GM12874 (cell line): ENCODE data around the gene ZBTB26.

Experiments
- TF ChIP-seq, protein P1 (sequence below): IDR thresholded peaks from 2 replicates; pipeline ENCODE4 v1.5.1; 2011; ENCODE audit warnings: low read depth, mild to moderate bottlenecking, control low read depth, low read length, moderate library complexity; ENCODE audit not compliant: insufficient read depth

Gene ZBTB26

DNA sequence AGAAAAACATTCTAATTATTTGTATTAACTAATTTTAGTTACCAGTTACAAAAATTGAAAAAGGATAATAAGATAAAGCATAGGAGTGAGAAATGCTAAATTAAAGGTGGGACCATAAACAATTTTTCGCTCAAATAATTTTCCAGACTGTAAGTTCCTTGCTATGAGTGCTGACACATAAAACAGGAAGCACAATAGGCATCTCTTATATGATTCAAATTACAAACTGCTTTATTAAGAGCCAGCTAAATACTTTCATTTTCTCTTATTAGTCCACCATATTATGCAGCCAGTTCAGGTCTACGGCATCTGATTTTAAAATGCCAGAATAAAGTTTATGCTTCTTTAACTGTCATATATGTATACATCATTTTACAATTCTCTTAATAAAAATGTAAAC, 30.5 kb downstream of the ZBTB26 start:
- TF ChIP-seq, protein P1, sequence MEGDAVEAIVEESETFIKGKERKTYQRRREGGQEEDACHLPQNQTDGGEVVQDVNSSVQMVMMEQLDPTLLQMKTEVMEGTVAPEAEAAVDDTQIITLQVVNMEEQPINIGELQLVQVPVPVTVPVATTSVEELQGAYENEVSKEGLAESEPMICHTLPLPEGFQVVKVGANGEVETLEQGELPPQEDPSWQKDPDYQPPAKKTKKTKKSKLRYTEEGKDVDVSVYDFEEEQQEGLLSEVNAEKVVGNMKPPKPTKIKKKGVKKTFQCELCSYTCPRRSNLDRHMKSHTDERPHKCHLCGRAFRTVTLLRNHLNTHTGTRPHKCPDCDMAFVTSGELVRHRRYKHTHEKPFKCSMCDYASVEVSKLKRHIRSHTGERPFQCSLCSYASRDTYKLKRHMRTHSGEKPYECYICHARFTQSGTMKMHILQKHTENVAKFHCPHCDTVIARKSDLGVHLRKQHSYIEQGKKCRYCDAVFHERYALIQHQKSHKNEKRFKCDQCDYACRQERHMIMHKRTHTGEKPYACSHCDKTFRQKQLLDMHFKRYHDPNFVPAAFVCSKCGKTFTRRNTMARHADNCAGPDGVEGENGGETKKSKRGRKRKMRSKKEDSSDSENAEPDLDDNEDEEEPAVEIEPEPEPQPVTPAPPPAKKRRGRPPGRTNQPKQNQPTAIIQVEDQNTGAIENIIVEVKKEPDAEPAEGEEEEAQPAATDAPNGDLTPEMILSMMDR = no peak

GRCh38 chr9:122897969-122898368, 33.3 kb downstream of the ZBTB26 start:
- TF ChIP-seq, protein P1 = no peak

- TF ChIP-seq, protein P1 = no peak
Observed at GRCh38 chr9:122888480-122888879, 42.8 kb downstream of the ZBTB26 start.

DNA sequence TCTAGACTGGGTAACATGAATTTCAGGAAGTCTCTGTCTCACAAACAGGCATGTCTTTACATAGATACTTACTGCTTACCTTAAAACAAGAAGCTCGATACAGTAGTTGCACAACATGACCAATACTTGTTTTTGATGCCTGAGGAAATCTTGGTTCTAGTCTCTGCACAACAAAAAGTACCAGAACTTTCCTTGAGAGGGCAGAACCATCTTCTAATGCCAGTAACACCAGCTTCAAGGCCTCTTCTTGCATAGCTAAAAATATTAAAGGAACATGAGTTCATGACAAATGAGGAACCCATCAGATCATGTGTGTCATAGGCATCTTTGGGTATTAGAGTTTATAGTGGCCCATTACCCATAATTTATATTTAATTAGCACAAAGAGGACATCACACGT, 48.2 kb downstream of the ZBTB26 start:
- TF ChIP-seq, protein P1 = no peak

- TF ChIP-seq, protein P1 = no peak
Observed at GRCh38 chr9:122879443-122879842, 51.9 kb downstream of the ZBTB26 start.

GRCh38 chr9:122875523-122875922, 55.8 kb downstream of the ZBTB26 start:
- TF ChIP-seq, protein P1 = no peak

DNA sequence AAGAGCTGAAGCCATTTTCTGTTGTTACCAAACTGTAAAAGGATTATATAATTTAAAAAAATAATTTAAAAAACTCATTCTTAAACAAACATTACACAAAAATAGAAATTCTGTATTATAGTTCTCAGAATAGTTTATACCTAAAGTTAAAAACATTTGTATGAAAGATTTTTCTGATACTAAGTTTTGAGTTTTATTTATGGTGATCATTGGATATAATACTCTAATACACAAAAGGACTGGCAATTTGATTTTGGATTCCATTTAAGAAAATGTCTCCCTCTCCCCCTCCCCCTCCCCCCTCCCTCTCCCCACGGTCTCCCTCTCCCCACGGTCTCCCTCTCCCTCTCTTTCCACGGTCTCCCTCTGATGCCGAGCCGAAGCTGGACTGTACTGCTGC, 65.2 kb downstream of the ZBTB26 start:
- TF ChIP-seq, protein P1 = no peak
